SK-N-SH (cell line): Measurements from ENCODE around the gene PTK6.

Experiments used
- EP300 ChIP-seq, 2 experiments: IDR thresholded peaks; 2 replicates each; pipeline versions ENCODE4 v1.4.0 to v1.6.1; 2012; ENCODE audit warnings: borderline replicate concordance in 1 of 2, low read depth in 1 of 2, low read length in 1 of 2
- FOXJ3 ChIP-seq: sonication (generic); formaldehyde crosslinking; IDR thresholded peaks from 2 replicates; pipeline ENCODE4 v1.5.1; 2020; ENCODE audit warnings: mild to moderate bottlenecking, missing genetic modification reagents
- JUND ChIP-seq: IDR thresholded peaks from 2 replicates; pipeline ENCODE4 v1.4.0; 2012
- POLR2AphosphoS5 ChIP-seq: IDR thresholded peaks from 2 replicates; pipeline ENCODE4 v1.6.1; 2012; ENCODE audit warnings: low read depth, low read length
- RXRA ChIP-seq: IDR thresholded peaks from 2 replicates; pipeline ENCODE4 v1.4.0; 2012; ENCODE audit warnings: low read depth, mild to moderate bottlenecking, borderline replicate concordance
- TEAD4 ChIP-seq: IDR thresholded peaks from 2 replicates; pipeline ENCODE4 v1.4.0; 2012; ENCODE audit warnings: mild to moderate bottlenecking, borderline replicate concordance; ENCODE audit not compliant: insufficient read depth
- USF1 ChIP-seq: IDR thresholded peaks from 2 replicates; pipeline ENCODE4 v1.4.0; 2012; ENCODE audit warnings: low read depth, borderline replicate concordance
- TF ChIP-seq, protein P1 (sequence below): fragments of 150-350 bp; IDR thresholded peaks from 2 replicates; pipeline ENCODE4 v1.6.1; 2017; ENCODE audit warnings: antibody characterized with exemption, low read length, low read depth, borderline replicate concordance
- TF ChIP-seq, protein P2 (sequence below): fragments of 200-600 bp; sonication (generic); IDR thresholded peaks from 2 replicates; pipeline ENCODE4 v1.6.1; 2017; ENCODE audit warnings: antibody characterized with exemption, mild to moderate bottlenecking, moderate library complexity
- TF ChIP-seq, protein P3 (sequence below): IDR thresholded peaks from 2 replicates; pipeline ENCODE4 v1.6.1; 2012; ENCODE audit warnings: mild to moderate bottlenecking, low read depth, low read length, moderate library complexity

GRCh38 chr20:63586797-63587196 is 49.6 kb upstream of the PTK6 start:
- TF ChIP-seq, protein P1, sequence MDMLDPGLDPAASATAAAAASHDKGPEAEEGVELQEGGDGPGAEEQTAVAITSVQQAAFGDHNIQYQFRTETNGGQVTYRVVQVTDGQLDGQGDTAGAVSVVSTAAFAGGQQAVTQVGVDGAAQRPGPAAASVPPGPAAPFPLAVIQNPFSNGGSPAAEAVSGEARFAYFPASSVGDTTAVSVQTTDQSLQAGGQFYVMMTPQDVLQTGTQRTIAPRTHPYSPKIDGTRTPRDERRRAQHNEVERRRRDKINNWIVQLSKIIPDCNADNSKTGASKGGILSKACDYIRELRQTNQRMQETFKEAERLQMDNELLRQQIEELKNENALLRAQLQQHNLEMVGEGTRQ: no peak
- TF ChIP-seq, protein P2, sequence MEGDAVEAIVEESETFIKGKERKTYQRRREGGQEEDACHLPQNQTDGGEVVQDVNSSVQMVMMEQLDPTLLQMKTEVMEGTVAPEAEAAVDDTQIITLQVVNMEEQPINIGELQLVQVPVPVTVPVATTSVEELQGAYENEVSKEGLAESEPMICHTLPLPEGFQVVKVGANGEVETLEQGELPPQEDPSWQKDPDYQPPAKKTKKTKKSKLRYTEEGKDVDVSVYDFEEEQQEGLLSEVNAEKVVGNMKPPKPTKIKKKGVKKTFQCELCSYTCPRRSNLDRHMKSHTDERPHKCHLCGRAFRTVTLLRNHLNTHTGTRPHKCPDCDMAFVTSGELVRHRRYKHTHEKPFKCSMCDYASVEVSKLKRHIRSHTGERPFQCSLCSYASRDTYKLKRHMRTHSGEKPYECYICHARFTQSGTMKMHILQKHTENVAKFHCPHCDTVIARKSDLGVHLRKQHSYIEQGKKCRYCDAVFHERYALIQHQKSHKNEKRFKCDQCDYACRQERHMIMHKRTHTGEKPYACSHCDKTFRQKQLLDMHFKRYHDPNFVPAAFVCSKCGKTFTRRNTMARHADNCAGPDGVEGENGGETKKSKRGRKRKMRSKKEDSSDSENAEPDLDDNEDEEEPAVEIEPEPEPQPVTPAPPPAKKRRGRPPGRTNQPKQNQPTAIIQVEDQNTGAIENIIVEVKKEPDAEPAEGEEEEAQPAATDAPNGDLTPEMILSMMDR: no peak
- no peak for TF ChIP-seq EP300 (IDR thresholded peaks at IDR 0.05; ENCODE audit: borderline replicate concordance in 1 of 2, low read depth in 1 of 2, low read length in 1 of 2)
- no peak for TF ChIP-seq RXRA
- no peak for TF ChIP-seq FOXJ3 (CRISPR knock-in tag)
- no peak for TF ChIP-seq POLR2AphosphoS5
- TF ChIP-seq, protein P3, sequence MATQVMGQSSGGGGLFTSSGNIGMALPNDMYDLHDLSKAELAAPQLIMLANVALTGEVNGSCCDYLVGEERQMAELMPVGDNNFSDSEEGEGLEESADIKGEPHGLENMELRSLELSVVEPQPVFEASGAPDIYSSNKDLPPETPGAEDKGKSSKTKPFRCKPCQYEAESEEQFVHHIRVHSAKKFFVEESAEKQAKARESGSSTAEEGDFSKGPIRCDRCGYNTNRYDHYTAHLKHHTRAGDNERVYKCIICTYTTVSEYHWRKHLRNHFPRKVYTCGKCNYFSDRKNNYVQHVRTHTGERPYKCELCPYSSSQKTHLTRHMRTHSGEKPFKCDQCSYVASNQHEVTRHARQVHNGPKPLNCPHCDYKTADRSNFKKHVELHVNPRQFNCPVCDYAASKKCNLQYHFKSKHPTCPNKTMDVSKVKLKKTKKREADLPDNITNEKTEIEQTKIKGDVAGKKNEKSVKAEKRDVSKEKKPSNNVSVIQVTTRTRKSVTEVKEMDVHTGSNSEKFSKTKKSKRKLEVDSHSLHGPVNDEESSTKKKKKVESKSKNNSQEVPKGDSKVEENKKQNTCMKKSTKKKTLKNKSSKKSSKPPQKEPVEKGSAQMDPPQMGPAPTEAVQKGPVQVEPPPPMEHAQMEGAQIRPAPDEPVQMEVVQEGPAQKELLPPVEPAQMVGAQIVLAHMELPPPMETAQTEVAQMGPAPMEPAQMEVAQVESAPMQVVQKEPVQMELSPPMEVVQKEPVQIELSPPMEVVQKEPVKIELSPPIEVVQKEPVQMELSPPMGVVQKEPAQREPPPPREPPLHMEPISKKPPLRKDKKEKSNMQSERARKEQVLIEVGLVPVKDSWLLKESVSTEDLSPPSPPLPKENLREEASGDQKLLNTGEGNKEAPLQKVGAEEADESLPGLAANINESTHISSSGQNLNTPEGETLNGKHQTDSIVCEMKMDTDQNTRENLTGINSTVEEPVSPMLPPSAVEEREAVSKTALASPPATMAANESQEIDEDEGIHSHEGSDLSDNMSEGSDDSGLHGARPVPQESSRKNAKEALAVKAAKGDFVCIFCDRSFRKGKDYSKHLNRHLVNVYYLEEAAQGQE: no peak
- TF ChIP-seq USF1: no peak
- no peak for TF ChIP-seq TEAD4
- no peak for TF ChIP-seq JUND
